Endothelial cell of hepatic sinusoid (primary cell): ENCODE measurements around the gene TGM2.

Experiments
- in situ Hi-C: cut with HindIII; loops from 2 replicates; pipeline ENCODE4 v1.10.0; 2017; ENCODE audit warnings: low sequenced_read_pairs

TGM2 gene

DNA sequence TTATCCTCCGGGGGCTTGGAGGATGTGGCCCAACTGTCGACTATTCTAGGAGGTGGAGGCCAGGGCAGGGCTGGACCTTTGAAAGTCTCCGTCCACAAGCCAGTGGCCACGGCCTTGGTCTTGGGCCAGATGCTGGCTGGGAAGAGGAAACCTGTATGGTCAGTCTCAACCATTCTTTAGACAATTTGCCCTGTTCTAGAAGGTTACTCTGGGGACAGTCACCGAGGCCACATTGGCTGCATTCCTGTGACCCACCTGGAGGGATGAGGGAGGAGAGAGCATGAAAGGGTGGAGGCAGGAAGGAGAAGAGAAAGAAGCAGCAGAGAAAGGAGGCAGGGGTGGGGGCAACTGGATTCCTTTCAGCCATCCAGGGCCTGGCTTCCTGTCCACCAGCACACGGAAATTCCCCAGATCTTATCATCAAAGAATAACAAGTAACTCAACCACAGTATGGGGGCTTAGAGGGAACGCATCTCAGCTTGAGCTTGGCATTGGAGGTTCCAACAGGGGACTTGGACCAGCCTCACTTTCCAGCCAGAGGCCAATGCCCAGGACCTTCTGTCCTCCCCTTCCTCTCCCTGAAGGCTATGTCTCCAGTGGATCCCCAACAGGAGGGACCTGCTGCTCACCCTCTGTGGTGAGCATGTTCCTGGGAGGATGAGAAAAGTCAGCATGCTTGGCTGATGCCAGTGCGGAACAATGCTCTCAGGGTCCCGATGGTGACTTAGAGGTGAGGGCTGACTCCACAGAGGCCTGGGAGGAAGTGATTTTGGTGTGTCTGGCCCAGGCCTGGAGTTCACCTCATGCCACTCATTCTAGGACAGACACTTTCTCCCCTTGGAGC is 30.4 kb downstream of the TGM2 start:
- in situ Hi-C loops = no loop called here

GRCh38 chr20:38133680-38134426 is 31.2 kb downstream of the TGM2 start:
- in situ Hi-C loops = no loop called here

DNA sequence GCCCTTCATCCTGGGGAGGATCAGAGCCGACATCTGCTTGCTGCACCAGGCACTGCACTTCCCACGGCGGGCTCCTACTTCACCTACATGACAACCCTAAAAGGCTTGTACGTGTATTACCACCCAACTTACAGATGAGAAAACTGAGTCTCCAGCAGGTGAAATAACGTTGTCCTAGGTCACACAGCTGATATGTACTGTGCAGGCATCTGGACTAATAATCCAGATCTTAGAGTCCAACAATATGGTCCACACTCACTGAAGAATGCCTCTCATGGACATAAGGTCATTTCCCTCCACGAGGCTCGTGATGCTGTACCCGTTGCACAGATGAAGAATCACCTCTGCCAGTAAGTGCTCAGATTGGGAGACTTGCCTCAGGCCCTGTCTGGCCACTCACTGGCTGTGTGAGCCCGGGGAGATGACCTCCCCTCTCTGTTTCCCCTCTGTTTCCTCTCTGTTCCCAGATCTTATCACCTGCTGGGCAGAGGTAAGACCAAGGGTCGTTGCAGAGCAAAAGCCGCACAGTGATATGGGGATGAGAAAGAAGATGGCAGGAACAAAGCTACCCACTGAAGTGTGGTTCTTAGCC is 32.1 kb downstream of the TGM2 start:
- in situ Hi-C loops = no loop called here

DNA sequence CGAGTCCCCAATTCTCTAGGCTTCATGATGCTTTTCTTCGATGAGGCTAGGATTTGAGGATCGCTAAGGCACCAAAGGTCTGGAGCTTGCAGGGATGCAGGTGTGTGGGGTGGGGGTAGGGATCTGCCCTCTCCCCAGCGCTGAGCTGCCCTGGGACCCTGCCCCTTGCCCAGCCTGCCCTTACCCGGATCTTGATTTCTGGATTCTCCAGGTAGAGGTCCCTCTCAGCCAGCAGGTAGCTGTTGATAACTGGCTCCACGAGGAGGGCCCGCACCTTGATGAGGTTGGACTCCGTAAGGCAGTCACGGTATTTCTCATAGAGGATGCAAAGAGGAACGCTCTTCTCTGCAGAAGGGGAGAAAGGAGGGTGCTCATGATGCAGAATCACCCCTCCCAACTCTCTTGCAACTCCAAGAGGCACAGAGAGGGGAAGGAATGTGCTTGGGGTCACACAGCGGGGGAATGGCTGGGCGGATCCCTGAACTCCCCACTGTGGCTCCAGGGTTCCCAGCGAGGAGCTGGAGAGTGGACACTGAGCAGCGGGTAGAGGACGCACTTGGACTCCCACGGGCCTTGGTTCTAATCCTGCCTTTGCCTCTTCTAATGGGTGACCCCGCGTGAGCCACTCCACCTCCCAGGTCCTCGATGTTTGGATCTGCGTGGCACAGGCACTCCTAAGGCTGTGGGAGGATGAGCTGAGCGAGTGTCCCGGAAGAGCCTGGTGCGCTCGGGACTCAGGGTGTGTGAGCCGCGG is 32.7 kb downstream of the TGM2 start:
- in situ Hi-C loops = no loop called here

- in situ Hi-C loops = no loop called here
These were observed 33.4 kb downstream of the TGM2 start for GRCh38 chr20:38131588-38132121.

- in situ Hi-C loops = no loop called here
These were observed 34.1 kb downstream of the TGM2 start for GRCh38 chr20:38130687-38131587.

GRCh38 chr20:38129893-38130609 is 35.0 kb downstream of the TGM2 start:
- in situ Hi-C loops = loop anchor here (5.0 kb wide), 1 partner anchor 58 kb away; no protein-coding TSS in a partner anchor

DNA sequence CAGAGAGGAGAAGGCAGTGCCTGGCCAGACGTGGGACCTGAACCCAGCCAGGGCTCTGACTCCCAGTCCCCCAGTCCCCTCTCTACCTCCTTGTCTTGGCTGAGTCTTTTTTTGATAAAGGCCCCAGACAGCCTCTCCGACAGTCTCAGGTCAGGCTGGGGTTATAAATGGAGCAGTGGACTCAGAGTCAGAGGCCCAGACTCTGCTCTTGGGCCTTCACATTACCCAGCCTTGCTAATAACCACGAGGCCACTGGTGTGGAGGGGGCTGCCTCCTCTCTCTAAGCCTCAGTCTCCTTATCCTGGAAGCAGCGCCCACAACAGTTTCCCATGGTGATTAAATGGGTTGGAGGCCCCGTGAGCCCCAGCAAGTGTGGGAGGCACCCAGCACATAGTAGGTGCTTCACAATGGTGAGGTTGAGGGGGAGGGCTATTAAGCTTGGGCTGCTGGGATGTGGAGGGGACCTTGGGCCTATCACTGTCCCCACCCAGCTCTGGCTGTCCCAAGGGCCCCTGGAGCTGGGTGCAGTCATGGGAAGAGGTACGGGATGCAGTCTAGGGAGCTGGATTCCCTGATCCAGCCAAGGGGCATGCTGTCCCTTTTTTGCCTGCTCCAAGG is 35.7 kb downstream of the TGM2 start:
- in situ Hi-C loops = loop anchor here (5.0 kb wide), 1 partner anchor 57 kb away; no protein-coding TSS in a partner anchor

DNA sequence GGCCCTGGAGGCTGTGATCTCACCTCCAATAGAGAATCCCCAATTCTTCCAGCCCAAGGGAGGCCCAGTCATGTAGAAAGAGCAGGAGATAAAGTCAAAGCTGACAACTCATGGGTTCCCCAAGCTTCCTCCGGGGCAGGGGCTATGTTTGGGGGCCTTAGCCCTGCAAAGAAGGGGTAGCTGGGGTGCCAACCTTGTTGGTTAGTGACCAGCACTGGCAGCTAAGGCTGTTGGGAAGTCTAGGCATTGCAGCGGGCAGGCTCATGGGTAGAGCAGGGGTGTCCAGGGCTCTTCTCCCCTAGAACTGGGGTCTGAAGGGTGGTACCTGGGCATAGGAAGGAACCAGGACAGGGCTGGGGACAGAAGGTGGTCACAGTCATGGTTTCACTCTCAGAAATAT is 36.4 kb downstream of the TGM2 start:
- in situ Hi-C loops = loop anchor here (5.0 kb wide), 1 partner anchor 56 kb away; no protein-coding TSS in a partner anchor

DNA sequence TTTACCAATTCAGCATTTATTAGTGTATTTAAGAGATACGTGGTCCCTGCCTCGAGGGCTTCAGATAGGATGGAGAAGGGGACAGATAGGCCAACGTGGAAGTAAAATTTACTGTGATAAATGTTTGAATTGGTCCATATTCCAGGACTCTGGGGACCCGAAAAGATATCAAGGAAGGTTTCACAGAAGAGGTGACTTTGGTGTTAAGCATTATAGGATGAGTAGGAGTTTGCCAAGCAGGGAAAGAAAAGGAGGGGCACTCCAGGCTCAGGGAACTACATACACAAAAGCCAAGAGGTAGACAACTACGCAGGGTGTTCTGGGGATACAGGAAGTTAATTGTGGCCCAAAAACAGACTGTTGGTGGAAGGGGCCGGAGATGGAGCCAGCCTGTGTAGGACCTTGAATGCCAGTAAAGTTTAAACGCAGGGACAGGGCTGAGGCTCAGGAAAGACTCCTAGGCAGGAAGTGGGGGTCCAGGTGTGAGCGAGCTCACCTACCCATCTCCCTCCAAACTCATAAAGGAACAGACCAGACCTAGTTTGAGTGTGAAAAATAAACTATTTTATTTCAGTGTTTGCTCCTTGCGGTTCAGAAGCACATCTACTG is 37.0 kb downstream of the TGM2 start:
- in situ Hi-C loops = loop anchor here (5.0 kb wide), 1 partner anchor 56 kb away; no protein-coding TSS in a partner anchor

GRCh38 chr20:38126932-38127621 is 38.0 kb downstream of the TGM2 start:
- in situ Hi-C loops = loop anchor here (5.0 kb wide), 1 partner anchor 55 kb away; no protein-coding TSS in a partner anchor

- in situ Hi-C loops = loop anchor here (5.0 kb wide), 1 partner anchor 54 kb away; no protein-coding TSS in a partner anchor
These were observed 38.7 kb downstream of the TGM2 start for GRCh38 chr20:38126146-38126921.

- in situ Hi-C loops = loop anchor here (5.0 kb wide), 1 partner anchor 53 kb away; no protein-coding TSS in a partner anchor
These were observed 39.7 kb downstream of the TGM2 start for GRCh38 chr20:38125157-38126056.

DNA sequence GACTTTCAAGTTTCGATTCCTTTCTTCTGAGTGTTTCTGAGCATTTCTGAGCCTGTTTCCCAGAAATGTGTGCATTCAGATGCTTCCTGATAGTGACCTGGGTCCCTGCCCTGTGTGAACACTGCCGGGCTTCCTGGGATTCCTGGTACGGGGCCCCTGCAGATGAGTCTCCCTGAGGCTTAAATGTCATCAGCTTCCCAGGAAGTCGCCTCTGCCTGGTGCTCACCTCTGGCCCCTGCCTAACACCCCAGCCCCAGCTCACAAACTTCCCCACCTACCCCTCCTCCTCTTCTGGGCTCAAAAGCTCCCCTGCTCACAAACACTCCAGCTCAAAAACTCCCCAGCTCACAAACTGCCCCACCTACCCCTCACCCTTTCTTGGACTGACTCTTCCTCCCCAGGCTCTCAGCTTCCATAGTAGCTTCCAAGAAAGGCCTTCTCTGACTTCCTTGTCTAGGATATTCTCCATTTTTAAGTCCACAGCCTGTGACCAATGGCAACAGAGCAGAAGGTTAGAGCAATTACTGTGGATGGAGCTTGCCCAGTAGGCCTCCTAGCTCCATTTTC is 42.0 kb downstream of the TGM2 start:
- in situ Hi-C loops = no loop called here

DNA sequence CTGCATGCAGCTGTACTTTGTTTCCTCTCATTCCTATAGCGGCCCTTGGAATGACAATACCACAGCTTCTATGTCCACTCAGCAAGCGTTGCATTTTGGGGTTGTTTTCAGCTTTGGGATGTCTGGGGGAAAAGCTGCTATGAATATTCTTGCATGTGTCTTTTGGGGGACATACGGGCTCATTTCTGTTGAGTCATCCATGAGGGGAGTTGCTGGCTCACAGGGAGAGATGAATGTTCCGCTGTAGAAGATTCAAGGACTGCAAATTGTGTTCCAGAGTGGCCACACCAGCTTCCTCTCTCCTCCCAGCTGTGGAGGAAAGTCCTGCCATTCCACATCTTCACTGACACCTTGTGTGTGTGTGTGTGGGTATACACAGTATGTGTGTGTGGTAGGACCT is 43.3 kb downstream of the TGM2 start:
- in situ Hi-C loops = no loop called here
